VCaP (cell line): ENCODE measurements around the gene ITGB5.

Source experiments
- H3K27ac ChIP-seq: fragments of 450-650 bp; 2 replicates; pipeline ENCODE4 v1.5.1; 2017
- TF ChIP-seq, protein P1 (sequence below): fragments of 450-650 bp; conservative IDR thresholded peaks from 2 replicates; pipeline ENCODE4 v1.5.1; 2017; ENCODE audit warnings: mild to moderate bottlenecking, moderate library complexity

The ITGB5 gene

DNA sequence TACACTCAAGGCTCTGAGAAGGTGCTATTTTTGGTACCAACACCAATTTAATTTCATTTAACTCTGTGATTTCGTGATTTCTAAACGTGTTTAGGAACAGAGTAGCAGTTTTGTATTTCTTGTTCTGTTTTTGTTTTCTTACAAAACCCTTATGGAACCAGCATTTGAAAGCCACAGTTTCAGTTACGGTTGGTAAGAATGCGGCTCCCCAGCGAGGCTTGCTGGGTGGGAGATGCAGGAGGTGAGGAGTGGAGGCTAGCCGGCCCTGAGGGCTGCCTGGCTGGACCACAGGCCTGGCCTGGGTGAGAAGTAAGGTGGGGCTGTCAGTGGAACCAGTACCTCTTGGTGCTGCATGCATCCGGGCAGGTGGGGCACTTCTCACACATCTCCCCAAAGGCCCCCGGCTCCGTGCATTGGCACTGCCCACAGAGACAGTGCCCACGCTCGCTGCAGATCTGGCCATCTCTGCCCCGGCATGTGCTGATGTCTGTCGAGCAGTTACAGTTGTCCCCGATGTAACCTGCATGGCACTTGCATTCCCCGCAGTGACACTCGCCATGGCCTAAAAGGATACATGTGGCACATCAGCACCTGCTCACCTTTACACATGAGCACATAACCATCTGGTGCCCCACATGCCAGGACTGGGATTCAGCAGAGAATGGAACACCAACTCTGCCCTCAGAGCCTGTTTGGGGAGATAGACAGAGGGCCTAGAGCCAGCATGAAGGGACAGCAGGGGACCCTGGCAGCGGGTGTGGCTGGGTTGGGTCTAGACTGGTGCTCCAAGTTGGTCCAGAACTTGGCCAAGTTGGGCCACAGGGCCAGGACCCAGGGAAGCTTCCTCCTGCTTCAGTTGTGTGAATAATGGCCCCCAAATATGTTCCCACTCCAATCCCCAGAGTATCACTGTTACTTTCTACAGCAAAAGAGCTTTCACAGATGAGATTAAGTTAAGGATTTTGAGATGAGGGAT, 113.5 kb downstream of the ITGB5 start:
- peak overlapping the region; percentile 76 for H3K27ac ChIP-seq
- TF ChIP-seq, protein P1, sequence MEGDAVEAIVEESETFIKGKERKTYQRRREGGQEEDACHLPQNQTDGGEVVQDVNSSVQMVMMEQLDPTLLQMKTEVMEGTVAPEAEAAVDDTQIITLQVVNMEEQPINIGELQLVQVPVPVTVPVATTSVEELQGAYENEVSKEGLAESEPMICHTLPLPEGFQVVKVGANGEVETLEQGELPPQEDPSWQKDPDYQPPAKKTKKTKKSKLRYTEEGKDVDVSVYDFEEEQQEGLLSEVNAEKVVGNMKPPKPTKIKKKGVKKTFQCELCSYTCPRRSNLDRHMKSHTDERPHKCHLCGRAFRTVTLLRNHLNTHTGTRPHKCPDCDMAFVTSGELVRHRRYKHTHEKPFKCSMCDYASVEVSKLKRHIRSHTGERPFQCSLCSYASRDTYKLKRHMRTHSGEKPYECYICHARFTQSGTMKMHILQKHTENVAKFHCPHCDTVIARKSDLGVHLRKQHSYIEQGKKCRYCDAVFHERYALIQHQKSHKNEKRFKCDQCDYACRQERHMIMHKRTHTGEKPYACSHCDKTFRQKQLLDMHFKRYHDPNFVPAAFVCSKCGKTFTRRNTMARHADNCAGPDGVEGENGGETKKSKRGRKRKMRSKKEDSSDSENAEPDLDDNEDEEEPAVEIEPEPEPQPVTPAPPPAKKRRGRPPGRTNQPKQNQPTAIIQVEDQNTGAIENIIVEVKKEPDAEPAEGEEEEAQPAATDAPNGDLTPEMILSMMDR: no peak

DNA sequence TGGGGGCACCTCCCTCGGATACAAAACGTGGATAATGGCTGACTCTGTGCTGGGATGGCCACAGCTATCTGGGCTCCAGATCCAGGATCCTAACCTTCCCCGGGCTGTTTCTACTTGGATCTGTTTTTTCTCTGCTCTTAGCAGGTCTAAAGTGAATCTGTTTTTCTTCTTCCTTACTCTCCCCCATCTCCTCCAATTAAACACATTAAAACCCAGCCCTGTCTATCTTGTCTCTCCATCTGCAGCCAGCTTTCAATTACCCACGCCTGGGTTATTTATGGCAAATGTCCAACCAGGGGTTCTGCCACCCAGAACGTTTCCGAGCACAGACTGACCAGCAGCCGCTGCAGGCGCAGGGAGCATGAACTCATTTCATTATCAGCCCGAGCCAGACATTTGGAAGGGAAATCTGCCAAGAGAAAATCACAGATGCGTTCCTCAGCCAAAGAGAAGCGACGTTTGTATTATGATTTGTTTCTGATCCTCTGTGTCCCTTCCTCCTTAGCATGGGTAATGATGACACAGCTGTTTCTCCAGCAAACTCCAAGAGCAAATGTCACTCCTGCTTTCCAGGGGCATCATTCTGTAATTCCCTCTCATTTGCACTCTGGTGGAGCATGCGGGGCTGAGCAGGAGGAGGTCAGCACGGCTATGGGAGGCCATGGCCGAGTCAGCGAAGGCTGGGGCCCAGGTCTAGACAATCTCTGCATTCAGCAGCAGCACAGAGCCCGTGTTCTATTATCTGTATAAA, 114.9 kb downstream of the ITGB5 start:
- peak overlapping the region; percentile 76 for H3K27ac ChIP-seq
- TF ChIP-seq, protein P1: no peak

DNA sequence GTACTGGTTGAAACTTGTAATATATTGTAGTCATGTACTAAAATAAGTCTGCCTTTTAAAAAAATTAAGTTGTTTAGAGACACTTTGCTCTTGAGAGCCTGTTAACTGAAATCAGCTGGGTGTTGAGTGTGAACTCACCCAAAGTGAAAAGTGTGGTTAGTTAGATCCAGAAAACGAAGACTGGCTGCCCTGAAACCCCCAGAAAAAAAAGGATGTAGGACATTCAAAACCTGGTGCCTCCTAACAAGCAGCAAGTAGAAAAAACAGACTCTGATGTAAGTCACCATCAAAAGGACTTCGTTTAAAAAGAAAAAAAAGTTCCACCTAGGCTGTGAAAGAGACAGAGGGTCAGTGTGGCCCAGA, 116.1 kb downstream of the ITGB5 start:
- peak overlapping the region; percentile 76 for H3K27ac ChIP-seq
- TF ChIP-seq, protein P1: no peak

DNA sequence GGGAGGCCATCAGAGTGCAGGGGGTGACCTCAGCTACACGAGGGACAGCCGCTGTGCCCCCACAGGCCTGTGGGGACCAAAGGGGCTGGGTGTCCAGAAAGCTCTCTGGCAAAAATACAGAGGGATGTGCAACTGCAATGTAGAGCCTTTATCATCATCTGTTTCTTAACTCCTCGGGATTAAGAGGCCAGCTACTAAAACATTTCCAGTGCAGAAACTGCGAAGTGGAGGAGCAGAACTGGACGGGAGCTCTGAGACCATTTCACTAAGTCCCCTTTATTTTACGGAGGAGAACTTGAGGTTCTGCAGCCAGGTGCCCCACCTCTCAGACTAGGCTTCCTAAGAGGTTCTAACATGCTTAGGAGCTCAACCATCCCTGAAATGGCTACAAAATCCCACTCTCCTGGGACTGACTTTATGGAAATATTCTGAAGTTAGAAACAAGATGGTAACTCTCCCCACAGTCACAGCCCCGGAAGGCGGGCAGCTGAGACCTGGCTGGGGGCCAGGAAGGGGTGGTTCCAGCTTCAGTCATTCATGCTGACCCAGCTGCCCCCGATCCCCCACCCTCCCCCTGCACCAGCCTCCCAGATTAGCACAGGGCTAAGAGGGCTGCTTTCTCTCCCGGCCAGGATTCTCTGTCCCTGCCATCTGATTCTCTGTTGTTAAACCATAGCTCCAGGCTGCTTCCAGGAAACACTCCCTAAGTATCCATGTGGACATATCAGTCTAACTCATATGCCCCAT, 116.7 kb downstream of the ITGB5 start:
- no peak overlapping the region for H3K27ac ChIP-seq

DNA sequence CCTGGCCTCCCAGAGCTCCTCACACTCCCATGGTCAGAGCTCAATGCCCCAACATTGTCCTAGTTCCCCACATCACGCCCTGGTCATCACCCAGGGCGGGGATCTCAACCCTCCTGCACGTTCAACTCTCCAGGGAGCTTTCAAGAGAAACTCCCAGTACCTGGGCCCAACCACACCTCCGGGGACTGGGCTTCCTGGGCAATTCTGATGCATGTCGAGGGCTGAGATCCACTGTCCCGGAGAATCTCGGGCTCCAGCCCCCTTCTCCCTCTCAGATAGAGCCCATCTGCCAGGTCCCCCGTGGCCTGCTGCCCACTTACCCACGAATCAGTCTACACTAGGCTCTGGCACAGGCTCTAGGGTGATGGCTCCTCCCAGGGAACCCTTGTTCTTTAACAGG, 117.7 kb downstream of the ITGB5 start:
- H3K27ac ChIP-seq: no peak overlapping the region
- TF ChIP-seq, protein P1: no peak

More for the DNA sequence above, 116.7 kb downstream of the ITGB5 start:
- TF ChIP-seq, protein P1: no peak

DNA sequence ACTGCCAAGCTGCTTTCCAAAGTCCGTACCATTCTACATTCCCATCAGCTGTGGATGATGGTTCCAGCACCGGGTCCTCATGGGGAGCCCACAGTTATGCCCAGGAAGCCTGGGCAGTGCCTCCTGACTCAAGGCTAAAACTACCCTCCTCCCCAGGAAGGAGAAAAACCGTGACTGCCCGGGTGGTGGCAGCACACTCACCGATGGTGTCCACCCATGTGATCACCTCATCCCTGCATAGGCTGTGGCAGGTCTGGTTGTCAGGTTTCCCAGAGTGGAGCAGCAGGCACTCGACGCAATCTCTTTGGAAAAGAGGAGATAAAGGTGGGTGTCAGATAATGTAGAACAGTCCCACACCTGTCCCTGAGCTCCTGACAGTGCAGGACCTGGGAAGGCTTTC, 118.4 kb downstream of the ITGB5 start:
- TF ChIP-seq, protein P1: peak; percentile 59
- H3K27ac ChIP-seq: no peak overlapping the region

DNA sequence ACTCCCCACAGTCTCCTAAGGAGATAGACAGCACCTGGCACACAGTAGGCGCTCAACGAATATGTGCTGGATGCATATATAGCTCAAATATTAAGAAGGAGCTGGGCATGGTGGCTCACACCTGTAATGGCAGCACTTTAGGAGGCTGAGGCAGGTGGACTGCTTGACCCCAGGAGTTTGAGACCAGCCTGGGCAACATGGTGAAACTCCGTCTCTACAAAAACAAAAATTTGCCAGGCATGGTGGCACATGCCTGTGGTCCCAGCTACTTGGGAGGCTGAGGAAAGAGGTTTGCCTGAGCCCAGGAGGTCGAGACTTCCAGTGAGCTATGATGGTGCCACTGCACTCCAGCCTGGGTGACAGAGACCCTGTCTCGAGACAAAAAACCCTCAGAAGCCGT, 119.5 kb downstream of the ITGB5 start:
- H3K27ac ChIP-seq: no peak overlapping the region

More for the DNA sequence above, 119.5 kb downstream of the ITGB5 start:
- TF ChIP-seq, protein P1: no peak
